ENCODE results near the gene CKM. TPM values are rescaled to one million over a fixed set of nuclear protein-coding genes. Genes with fewer than 3 reads are reported as not detected.

Gene CKM
- total RNA-seq = 0.43 TPM in 1 of 2 replicates, not detected in the other

- peak within 1 kb of the TSS; percentile 37 for H3K4me3 ChIP-seq (ENCODE audit: low read depth, low read length)
- TF ChIP-seq CTCF (IDR thresholded peaks at IDR 0.05; ENCODE audit: insufficient read depth, low read depth, low read length) = no peak
- DNase-seq (ENCODE audit: low read depth) = no peak
Measured at GRCh38 chr19:45322744-45323281, at the start of gene CKM. CKM (minus strand) TSS chr19:45322875; CDS start chr19:45319713, 3,162 bp downstream.

GRCh38 chr19:45370410-45371204 is 47.9 kb upstream of the CKM start, which contains the start of gene ERCC2:
ERCC2 (minus strand) TSS chr19:45370573; CDS start chr19:45370540, 33 bp downstream.
- H3K4me3 ChIP-seq (ENCODE audit: low read depth, low read length) = peak within 1 kb of the TSS; percentile 86
- DNase-seq (ENCODE audit: low read depth) = peak; percentile 99
- TF ChIP-seq CTCF (IDR thresholded peaks at IDR 0.05; ENCODE audit: insufficient read depth, low read depth, low read length) = no peak

- TF ChIP-seq CTCF (IDR thresholded peaks at IDR 0.05; ENCODE audit: insufficient read depth, low read depth, low read length) = no peak
- no peak overlapping the region for H3K4me3 ChIP-seq (ENCODE audit: low read depth, low read length)
- DNase-seq (ENCODE audit: low read depth) = no peak
Measured at GRCh38 chr19:45368737-45369340, 46.2 kb upstream of the CKM start.

- no peak overlapping the region for H3K4me3 ChIP-seq (ENCODE audit: low read depth, low read length)
- DNase-seq (ENCODE audit: low read depth) = no peak
- no peak for TF ChIP-seq CTCF (IDR thresholded peaks at IDR 0.05; ENCODE audit: insufficient read depth, low read depth, low read length)
Measured at GRCh38 chr19:45368127-45368526, 45.5 kb upstream of the CKM start.

- H3K4me3 ChIP-seq (ENCODE audit: low read depth, low read length) = no peak overlapping the region
- no peak for TF ChIP-seq CTCF (IDR thresholded peaks at IDR 0.05; ENCODE audit: insufficient read depth, low read depth, low read length)
- no peak for DNase-seq (ENCODE audit: low read depth)
Measured at GRCh38 chr19:45364696-45365095, 42.0 kb upstream of the CKM start.

- no peak for TF ChIP-seq CTCF (IDR thresholded peaks at IDR 0.05; ENCODE audit: insufficient read depth, low read depth, low read length)
- DNase-seq (ENCODE audit: low read depth) = no peak
- no peak overlapping the region for H3K4me3 ChIP-seq (ENCODE audit: low read depth, low read length)
Measured at GRCh38 chr19:45363861-45364459, 41.3 kb upstream of the CKM start.
